ENCODE results near the gene CFAP299. TPM values are rescaled to one million over a fixed set of nuclear protein-coding genes. Genes with fewer than 3 reads are reported as not detected.

CFAP299 gene
- total and polyA plus RNA-seq, 2 of the 8 experiments (the other 6 are each of a cell fraction or from before 2014, with no cell fraction given) = not detected

- H2BK12ac ChIP-seq (ENCODE audit: low read depth, low read length) = peak overlapping the region; percentile 39; the same call in 1 of the 2 replicates
- no peaks in the 10 kb centered on the region for H3K79me1 ChIP-seq (ENCODE audit: low read depth, low read length)
- no peak overlapping the region for H3K14ac ChIP-seq (ENCODE audit: insufficient read length)
- H3K4me3 ChIP-seq (ENCODE audit: extremely low read depth in 1 of 4, insufficient read depth in 2 of 4, low read depth in 3 of 4, low read length in 4 of 4) = no peak overlapping the region
- no peak overlapping the region for H3K56ac ChIP-seq (replicated peaks; ENCODE audit: insufficient read length, low read depth, low read length)
- H4K8ac ChIP-seq (ENCODE audit: extremely low read depth, insufficient read depth, low read length) = no peak overlapping the region
- H2BK5ac ChIP-seq (ENCODE audit: low read depth, low read length) = no peak overlapping the region
- H4K20me1 ChIP-seq (replicated peaks in 1 of 2; ENCODE audit: control insufficient read depth in 1 of 2, insufficient read depth in 2 of 2, low read length in 2 of 2) = no peaks in the 10 kb centered on the region
- H3K23ac ChIP-seq (ENCODE audit: insufficient read length) = no peak overlapping the region
- no peak overlapping the region for H4K91ac ChIP-seq (replicated peaks; ENCODE audit: insufficient read length, low read length)
- no peak overlapping the region for H3K9ac ChIP-seq (replicated peaks in 1 of 4; ENCODE audit: extremely low read depth in 1 of 4, low read depth in 3 of 4, low read length in 3 of 4)
- ChIA-PET CTCF (ENCODE audit: partially characterized antibody) (no interaction called here), POLR2A (ENCODE audit: partially characterized antibody) (no interaction called here)
- H3K27me3 ChIP-seq (replicated peaks in 1 of 4; ENCODE audit: control insufficient read depth in 3 of 4, extremely low read depth in 1 of 4, insufficient read depth in 3 of 4, low read length in 3 of 4) = peaks cover 0 to 1% (median 0%) of the 10 kb centered on the region in 4 experiments; a peak in 1 of 7 replicates
- H3K79me2 ChIP-seq (ENCODE audit: control insufficient read depth in 1 of 2, insufficient read depth in 2 of 2, low read length in 2 of 2) = no peaks in the 10 kb centered on the region
- no peak overlapping the region for H4K5ac ChIP-seq (ENCODE audit: insufficient read length, low read depth, low read length)
- H2BK120ac ChIP-seq (replicated peaks; ENCODE audit: low read depth, low read length) = no peak overlapping the region
- H3K4me1 ChIP-seq (replicated peaks in 1 of 4; ENCODE audit: control insufficient read depth in 3 of 4, insufficient read depth in 4 of 4, low read length in 3 of 4) = peaks cover 0 to 12% (median 4%) of the 10 kb centered on the region in 4 experiments; a peak in 3 of 7 replicates
- TF ChIP-seq YY1 (IDR thresholded peaks at IDR 0.05; ENCODE audit: low read depth, low read length) (no peak), EP300 (IDR thresholded peaks at IDR 0.05; ENCODE audit: borderline replicate concordance in 1 of 2, low read depth in 2 of 2, low read length in 2 of 2) (no peak), CHD2 (IDR thresholded peaks at IDR 0.05; ENCODE audit: low read length) (no peak), USF2 (IDR thresholded peaks at IDR 0.05; ENCODE audit: low read length) (no peak), HDAC2 (IDR thresholded peaks at IDR 0.05; ENCODE audit: borderline replicate concordance in 1 of 2, low read depth in 2 of 2, low read length in 2 of 2) (no peak), GABPA (IDR thresholded peaks at IDR 0.05; ENCODE audit: borderline replicate concordance, insufficient read depth, low read length) (no peak), RFX5 (IDR thresholded peaks at IDR 0.05; ENCODE audit: borderline replicate concordance, low read depth, low read length) (no peak)
- no peak overlapping the region; the same call in 1 of the 2 replicates for H2AFZ ChIP-seq (ENCODE audit: low read length)
- H3K18ac ChIP-seq (ENCODE audit: extremely low read depth, low read length) = no peak overlapping the region
- FAIRE-seq (no peak), DNase-seq (ENCODE audit: low read depth in 1 of 2, low spot score in 2 of 2) (no peak)
- H2BK20ac ChIP-seq (ENCODE audit: low read length) = no peak overlapping the region
- 93% methylated on average over 1 of the region's 1 CpG; no CpG with 5 or more reads in 1 of the 2 experiments for WGBS, 2 experiments (ENCODE audit: extremely low coverage in 1 of 2, insufficient coverage in 1 of 2, insufficient read length in 1 of 2, insufficient replicate concordance in 2 of 2, low coverage in 1 of 2, low lambda C conversion rate in 2 of 2, missing lambda C conversion rate in 1 of 2)
- no peak overlapping the region for H2AK5ac ChIP-seq (ENCODE audit: low read depth, low read length)
- H3K27ac ChIP-seq (ENCODE audit: low read depth, low read length) = no peak overlapping the region
- H3K4me2 ChIP-seq (ENCODE audit: insufficient read depth in 1 of 2, low read depth in 2 of 2, low read length in 2 of 2) = no peak overlapping the region
- no peak overlapping the region for H3K4ac ChIP-seq (replicated peaks; ENCODE audit: insufficient read length, low read depth, low read length)
- no peaks in the 10 kb centered on the region for H3K36me3 ChIP-seq (ENCODE audit: control insufficient read depth in 2 of 4, insufficient read depth in 4 of 4, low read length in 3 of 4)
- no peaks in the 10 kb centered on the region for H3K23me2 ChIP-seq (ENCODE audit: low read depth, low read length)
- no peak overlapping the region for H2BK15ac ChIP-seq (ENCODE audit: low read length)
- H3K9me3 ChIP-seq (ENCODE audit: insufficient read depth in 2 of 2, low read depth in 1 of 2, low read length in 1 of 2) = no peaks in the 10 kb centered on the region
Observed at GRCh38 chr4:80466618-80467017, 131.1 kb downstream of the CFAP299 start.
